ENCODE measurements around the gene PGM1.
A peak's percentile ranks its signal among the peaks of the same experiment; 100 is the strongest.
"Not testable (repeated sequence)": the region's sequence is repeated elsewhere in the genome, so short reads cannot be mapped to it uniquely, and the experiment has no call there.

PGM1 gene

GRCh38 chr1:63593303-63593885 lies at the start of gene PGM1:
Gene PGM1, plus strand, starts transcription at chr1:63593411. Its CDS starts 78 bp downstream, at chr1:63593489.
- in situ Hi-C loops (cut with HindIII; ENCODE audit: low pct_unique_long_range_greater_than_20kb, low sequenced_read_pairs): no loop called here
- no peak for TF ChIP-seq JUND (IDR thresholded peaks at IDR 0.05; ENCODE audit: low read depth)

DNA sequence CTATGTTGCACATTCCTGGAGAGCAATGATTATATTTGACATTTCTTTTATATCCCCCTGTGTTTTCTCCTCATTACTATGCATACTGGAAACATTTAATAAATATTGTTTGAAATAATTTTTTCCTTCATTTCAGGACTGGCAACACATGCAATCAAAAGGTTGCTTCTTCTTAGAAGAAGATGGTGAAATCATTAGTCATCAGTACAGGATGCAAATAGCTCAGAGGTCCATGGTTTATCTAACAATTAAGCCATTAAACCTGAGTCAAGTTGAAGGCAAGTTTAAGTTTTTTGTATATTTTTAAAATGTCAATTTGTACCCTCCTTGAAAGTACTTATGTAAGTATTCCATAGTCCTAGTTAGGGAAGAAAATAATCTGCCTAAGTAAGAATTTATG lies 47.4 kb upstream of the PGM1 start:
- in situ Hi-C loops (cut with HindIII; ENCODE audit: low pct_unique_long_range_greater_than_20kb, low sequenced_read_pairs): no loop called here
- no peak for DNase-seq (ENCODE audit: low read depth in 1 of 2, low spot score in 1 of 2)

More at GRCh38 chr1:63593303-63593885, at the start of gene PGM1:
- DNase-seq (ENCODE audit: low read depth in 1 of 2, low spot score in 1 of 2): peak; percentile 16 to 60

GRCh38 chr1:63547621-63548294 lies 45.5 kb upstream of the PGM1 start:
- DNase-seq (ENCODE audit: low read depth in 1 of 2, low spot score in 1 of 2): no peak
- in situ Hi-C loops (cut with HindIII; ENCODE audit: low pct_unique_long_range_greater_than_20kb, low sequenced_read_pairs): no loop called here
- no peak for TF ChIP-seq JUND (IDR thresholded peaks at IDR 0.05; ENCODE audit: low read depth)

More for the DNA sequence above, 47.4 kb upstream of the PGM1 start:
- no peak for TF ChIP-seq JUND (IDR thresholded peaks at IDR 0.05; ENCODE audit: low read depth)

- no peak for TF ChIP-seq JUND (IDR thresholded peaks at IDR 0.05; ENCODE audit: low read depth)
- in situ Hi-C loops (cut with HindIII; ENCODE audit: low pct_unique_long_range_greater_than_20kb, low sequenced_read_pairs): no loop called here
- no peak for DNase-seq (ENCODE audit: low read depth in 1 of 2, low spot score in 1 of 2)
These were observed 44.9 kb upstream of the PGM1 start for GRCh38 chr1:63548303-63548702.

GRCh38 chr1:63548877-63549276 lies 44.3 kb upstream of the PGM1 start:
- no peak for DNase-seq (ENCODE audit: low read depth in 1 of 2, low spot score in 1 of 2)
- in situ Hi-C loops (cut with HindIII; ENCODE audit: low pct_unique_long_range_greater_than_20kb, low sequenced_read_pairs): no loop called here
- TF ChIP-seq JUND (IDR thresholded peaks at IDR 0.05; ENCODE audit: low read depth): no peak

- no peak for TF ChIP-seq JUND (IDR thresholded peaks at IDR 0.05; ENCODE audit: low read depth)
- DNase-seq (ENCODE audit: low read depth in 1 of 2, low spot score in 1 of 2): no peak
- in situ Hi-C loops (cut with HindIII; ENCODE audit: low pct_unique_long_range_greater_than_20kb, low sequenced_read_pairs): no loop called here
These were observed 37.7 kb upstream of the PGM1 start for GRCh38 chr1:63555480-63555879.

GRCh38 chr1:63557365-63557987 lies 35.7 kb upstream of the PGM1 start:
- peak in 1 of 2 experiments; percentile 32 for DNase-seq (ENCODE audit: low read depth in 1 of 2, low spot score in 1 of 2)
- no peak for TF ChIP-seq JUND (IDR thresholded peaks at IDR 0.05; ENCODE audit: low read depth)
- in situ Hi-C loops (cut with HindIII; ENCODE audit: low pct_unique_long_range_greater_than_20kb, low sequenced_read_pairs): no loop called here

GRCh38 chr1:63559357-63559756 lies 33.9 kb upstream of the PGM1 start:
- no peak for DNase-seq (ENCODE audit: low read depth in 1 of 2, low spot score in 1 of 2)
- in situ Hi-C loops (cut with HindIII; ENCODE audit: low pct_unique_long_range_greater_than_20kb, low sequenced_read_pairs): no loop called here
- no peak for TF ChIP-seq JUND (IDR thresholded peaks at IDR 0.05; ENCODE audit: low read depth)

DNA sequence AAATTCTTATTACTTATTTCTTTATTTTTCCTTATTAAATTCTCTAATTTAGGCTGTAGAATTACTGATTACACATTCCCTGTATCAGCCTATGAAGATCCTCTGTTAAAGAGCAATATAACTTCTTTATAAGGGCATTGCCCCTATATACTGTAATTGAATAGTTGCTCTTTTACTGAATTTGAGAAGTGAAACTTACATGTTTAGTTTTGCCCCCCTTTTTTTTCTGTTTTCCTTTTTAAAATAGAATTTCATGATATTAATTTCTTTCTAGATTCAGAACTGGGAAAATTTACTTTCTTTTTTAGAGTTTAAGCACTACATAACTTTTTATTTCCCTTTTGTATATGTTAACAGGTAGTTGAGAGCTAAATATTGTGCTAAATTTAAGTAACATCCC lies 29.5 kb upstream of the PGM1 start:
- in situ Hi-C loops (cut with HindIII; ENCODE audit: low pct_unique_long_range_greater_than_20kb, low sequenced_read_pairs): no loop called here
- TF ChIP-seq JUND (IDR thresholded peaks at IDR 0.05; ENCODE audit: low read depth): no peak
- no peak for DNase-seq (ENCODE audit: low read depth in 1 of 2, low spot score in 1 of 2)

DNA sequence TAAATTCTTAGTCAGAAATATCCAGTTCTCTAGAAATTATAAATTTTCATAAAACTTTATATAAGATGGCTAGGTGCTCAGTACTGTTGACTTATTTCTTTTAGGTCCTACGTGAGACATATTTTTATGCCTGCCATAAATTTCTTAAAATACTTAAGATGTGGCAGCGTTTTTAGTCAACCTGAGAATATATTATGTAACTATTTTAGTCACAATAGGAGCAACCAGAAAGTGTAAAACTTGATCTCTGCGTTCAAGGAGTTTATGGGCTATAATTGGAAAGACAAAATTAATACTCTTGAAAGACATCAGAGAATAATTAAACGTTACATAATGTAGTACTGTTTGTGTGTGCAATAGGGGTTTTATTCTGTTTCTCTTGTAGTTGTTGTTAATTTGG lies 24.1 kb upstream of the PGM1 start:
- DNase-seq (ENCODE audit: low read depth in 1 of 2, low spot score in 1 of 2): no peak
- in situ Hi-C loops (cut with HindIII; ENCODE audit: low pct_unique_long_range_greater_than_20kb, low sequenced_read_pairs): no loop called here
- no peak for TF ChIP-seq JUND (IDR thresholded peaks at IDR 0.05; ENCODE audit: low read depth)

GRCh38 chr1:63569640-63570316 lies 23.4 kb upstream of the PGM1 start:
- TF ChIP-seq JUND (IDR thresholded peaks at IDR 0.05; ENCODE audit: low read depth): no peak
- DNase-seq (ENCODE audit: low read depth in 1 of 2, low spot score in 1 of 2): no peak
- in situ Hi-C loops (cut with HindIII; ENCODE audit: low pct_unique_long_range_greater_than_20kb, low sequenced_read_pairs): no loop called here

DNA sequence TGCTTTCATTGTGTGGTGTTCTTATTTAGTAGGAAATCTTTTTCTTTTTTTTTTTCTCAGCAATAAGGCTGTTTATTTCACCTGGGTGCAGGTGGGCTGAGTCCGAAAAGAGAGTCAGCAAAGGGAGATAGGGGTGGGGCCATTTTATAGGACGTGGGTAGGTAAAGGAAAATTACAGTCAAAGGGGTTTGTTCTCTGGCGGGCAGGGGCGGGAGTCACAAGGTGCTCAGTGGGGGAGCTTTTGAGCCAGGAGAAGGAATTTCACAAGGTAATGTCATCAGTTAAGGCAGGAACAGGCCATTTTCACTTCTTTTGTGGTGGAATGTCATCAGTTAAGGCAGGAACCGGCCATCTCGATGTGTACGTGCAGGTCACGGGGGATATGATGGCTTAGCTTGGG lies 20.5 kb upstream of the PGM1 start:
- in situ Hi-C loops (cut with HindIII; ENCODE audit: low pct_unique_long_range_greater_than_20kb, low sequenced_read_pairs); DNase-seq (ENCODE audit: low read depth in 1 of 2, low spot score in 1 of 2): not testable (repeated sequence)

GRCh38 chr1:63574203-63574796 lies 18.9 kb upstream of the PGM1 start:
- DNase-seq (ENCODE audit: low read depth in 1 of 2, low spot score in 1 of 2); in situ Hi-C loops (cut with HindIII; ENCODE audit: low pct_unique_long_range_greater_than_20kb, low sequenced_read_pairs): not testable (repeated sequence)

Data from T47D (cell line).